Breast epithelium (tissue), 3 donors: ENCODE measurements around the gene IGF2BP2.

Experiments
- CTCF ChIP-seq, 3 donors: fragments of 450-650 bp; IDR thresholded peaks; one replicate each; pipeline ENCODE4 v1.5.1; 2016 to 2017; ENCODE audit warnings: antibody characterized with exemption in 3 of 3, mild to moderate bottlenecking in 3 of 3, moderate library complexity in 3 of 3
- POLR2AphosphoS5 ChIP-seq, 3 donors: sonication (generic); formaldehyde crosslinking; IDR thresholded peaks; one replicate each; pipeline ENCODE4 v1.6.1; 2017; ENCODE audit warnings: antibody characterized with exemption in 3 of 3

- no peak for TF ChIP-seq CTCF (IDR thresholded peaks at IDR 0.05)
- no peak for TF ChIP-seq POLR2AphosphoS5 (IDR thresholded peaks at IDR 0.05)
Measured at GRCh38 chr3:185718736-185719593, 105.9 kb downstream of the IGF2BP2 start.
